HUES6 (cell line): Measurements from ENCODE around the gene PPARA.

Source experiments
- H3K27ac ChIP-seq: 2 replicates; pipeline ENCODE4 v1.7.0; 2013; ENCODE audit warnings: low read depth, mild to moderate bottlenecking, low read length, inconsistent platforms
- H3K27me3 ChIP-seq: 2 replicates; pipeline ENCODE4 v1.6.1; 2013; ENCODE audit warnings: low read length; ENCODE audit not compliant: control insufficient read depth, insufficient read depth
- H3K36me3 ChIP-seq: 2 replicates; pipeline ENCODE4 v1.6.1; 2013; ENCODE audit warnings: low read length; ENCODE audit not compliant: control insufficient read depth, insufficient read depth
- H3K4me1 ChIP-seq: 2 replicates; pipeline ENCODE4 v1.6.1; 2013; ENCODE audit warnings: low read length; ENCODE audit not compliant: control insufficient read depth, insufficient read depth
- H3K4me3 ChIP-seq: 2 replicates; pipeline ENCODE4 v1.5.1; 2013; ENCODE audit warnings: low read depth, low read length
- H3K9ac ChIP-seq: one replicate; pipeline ENCODE4 v1.6.1; 2013; ENCODE audit warnings: mild to moderate bottlenecking, low read length
- H3K9me3 ChIP-seq: 2 replicates; pipeline ENCODE4 v1.6.1; 2013; ENCODE audit warnings: low read depth, low read length; ENCODE audit not compliant: control insufficient read depth, insufficient read depth

PPARA gene

GRCh38 chr22:46115388-46115678 is 35.0 kb upstream of the PPARA start:
- Histone ChIP-seq H3K4me1 (peaks cover 23% of the 10 kb centered on the region), H3K9ac (no peak overlapping the region), H3K4me3 (no peak overlapping the region), H3K27me3 (no peaks in the 10 kb centered on the region), H3K9me3 (no peaks in the 10 kb centered on the region), H3K27ac (no peak overlapping the region), H3K36me3 (no peaks in the 10 kb centered on the region)

GRCh38 chr22:46115755-46116490 is 34.4 kb upstream of the PPARA start:
- Histone ChIP-seq H3K27ac (no peak overlapping the region), H3K9ac (no peak overlapping the region), H3K9me3 (no peaks in the 10 kb centered on the region), H3K4me1 (peaks cover 18% of the 10 kb centered on the region), H3K36me3 (no peaks in the 10 kb centered on the region), H3K27me3 (no peaks in the 10 kb centered on the region), H3K4me3 (no peak overlapping the region)

- Histone ChIP-seq H3K27ac (no peak overlapping the region), H3K9ac (no peak overlapping the region), H3K4me1 (peaks cover 14% of the 10 kb centered on the region), H3K9me3 (no peaks in the 10 kb centered on the region), H3K27me3 (no peaks in the 10 kb centered on the region), H3K4me3 (no peak overlapping the region), H3K36me3 (no peaks in the 10 kb centered on the region)
Measured at GRCh38 chr22:46116491-46116958, 33.8 kb upstream of the PPARA start.

GRCh38 chr22:46117206-46118199 is 32.8 kb upstream of the PPARA start:
- H3K36me3 ChIP-seq = no peaks in the 10 kb centered on the region
- no peak overlapping the region for H3K27ac ChIP-seq
- no peak overlapping the region for H3K9ac ChIP-seq
- no peak overlapping the region for H3K4me3 ChIP-seq
- peaks cover 4% of the 10 kb centered on the region; the same call in 1 of the 2 replicates for H3K4me1 ChIP-seq
- H3K27me3 ChIP-seq = no peaks in the 10 kb centered on the region
- no peaks in the 10 kb centered on the region for H3K9me3 ChIP-seq

- H3K36me3 ChIP-seq = no peaks in the 10 kb centered on the region
- no peaks in the 10 kb centered on the region for H3K9me3 ChIP-seq
- no peaks in the 10 kb centered on the region for H3K27me3 ChIP-seq
- no peak overlapping the region for H3K27ac ChIP-seq
- no peak overlapping the region for H3K9ac ChIP-seq
- no peak overlapping the region for H3K4me3 ChIP-seq
- peaks cover 3% of the 10 kb centered on the region; the same call in 1 of the 2 replicates for H3K4me1 ChIP-seq
Measured at GRCh38 chr22:46119093-46119728, 31.1 kb upstream of the PPARA start.

GRCh38 chr22:46119729-46120419 is 30.5 kb upstream of the PPARA start:
- no peaks in the 10 kb centered on the region for H3K9me3 ChIP-seq
- H3K9ac ChIP-seq = no peak overlapping the region
- H3K4me3 ChIP-seq = no peak overlapping the region
- H3K4me1 ChIP-seq = peaks cover 3% of the 10 kb centered on the region; the same call in 1 of the 2 replicates
- H3K27me3 ChIP-seq = no peaks in the 10 kb centered on the region
- no peak overlapping the region for H3K27ac ChIP-seq
- H3K36me3 ChIP-seq = no peaks in the 10 kb centered on the region

GRCh38 chr22:46120420-46120737 is 29.9 kb upstream of the PPARA start:
- Histone ChIP-seq H3K9ac (no peak overlapping the region), H3K27me3 (no peaks in the 10 kb centered on the region), H3K4me3 (no peak overlapping the region), H3K27ac (no peak overlapping the region), H3K36me3 (no peaks in the 10 kb centered on the region), H3K4me1 (peaks cover 3% of the 10 kb centered on the region; the same call in 1 of the 2 replicates), H3K9me3 (no peaks in the 10 kb centered on the region)

GRCh38 chr22:46121079-46121478 is 29.2 kb upstream of the PPARA start:
- Histone ChIP-seq H3K9me3 (no peaks in the 10 kb centered on the region), H3K27me3 (no peaks in the 10 kb centered on the region), H3K27ac (no peak overlapping the region), H3K36me3 (no peaks in the 10 kb centered on the region), H3K9ac (no peak overlapping the region), H3K4me3 (no peak overlapping the region), H3K4me1 (peaks cover 2% of the 10 kb centered on the region; the same call in 1 of the 2 replicates)

- Histone ChIP-seq H3K4me3 (no peak overlapping the region), H3K9ac (no peak overlapping the region), H3K9me3 (no peaks in the 10 kb centered on the region), H3K4me1 (no peaks in the 10 kb centered on the region; the same call in 1 of the 2 replicates), H3K27ac (no peak overlapping the region), H3K27me3 (no peaks in the 10 kb centered on the region), H3K36me3 (no peaks in the 10 kb centered on the region)
Measured at GRCh38 chr22:46121523-46122287, 28.6 kb upstream of the PPARA start.

- no peaks in the 10 kb centered on the region for H3K27me3 ChIP-seq
- no peaks in the 10 kb centered on the region; the same call in 1 of the 2 replicates for H3K4me1 ChIP-seq
- H3K27ac ChIP-seq = no peak overlapping the region
- H3K9ac ChIP-seq = no peak overlapping the region
- H3K9me3 ChIP-seq = no peaks in the 10 kb centered on the region
- no peaks in the 10 kb centered on the region for H3K36me3 ChIP-seq
- no peak overlapping the region for H3K4me3 ChIP-seq
Measured at GRCh38 chr22:46122511-46122971, 27.8 kb upstream of the PPARA start.
